HepG2 (cell line): ENCODE measurements around the gene CAPN9. TPM values are rescaled to one million over a fixed set of nuclear protein-coding genes. Genes with fewer than 3 reads are reported as not detected.

Experiments used
- HDAC1 ChIP-seq: sonication (generic); formaldehyde crosslinking; IDR thresholded peaks from 2 replicates; pipeline ENCODE4 v1.5.1; 2020; ENCODE audit warnings: mild to moderate bottlenecking, missing genetic modification reagents
- HOXA5 ChIP-seq: sonication (generic); formaldehyde crosslinking; IDR thresholded peaks from 2 replicates; pipeline ENCODE4 v1.4.0; 2020; ENCODE audit warnings: missing genetic modification reagents
- RARG ChIP-seq: sonication (generic); formaldehyde crosslinking; IDR thresholded peaks from 2 replicates; pipeline ENCODE4 v1.4.0; 2020; ENCODE audit warnings: low read depth, mild to moderate bottlenecking, missing genetic modification reagents
- SMARCC2 ChIP-seq: fragments of 450-650 bp; IDR thresholded peaks from 2 replicates; pipeline ENCODE4 v1.6.1; 2017; ENCODE audit warnings: antibody characterized with exemption, mild to moderate bottlenecking
- YEATS4 ChIP-seq: sonication (generic); formaldehyde crosslinking; IDR thresholded peaks from 2 replicates; pipeline ENCODE4 v1.4.0; 2020; ENCODE audit warnings: missing genetic modification reagents, borderline replicate concordance
- ZNF274 ChIP-seq: sonication (generic); formaldehyde crosslinking; IDR thresholded peaks from 2 replicates; pipeline ENCODE4 v1.5.1; 2020; ENCODE audit warnings: mild to moderate bottlenecking, missing genetic modification reagents
- ZNF367 ChIP-seq: sonication (generic); formaldehyde crosslinking; IDR thresholded peaks from 2 replicates; pipeline ENCODE4 v1.4.0; 2020; ENCODE audit warnings: missing genetic modification reagents, borderline replicate concordance
- ZNF513 ChIP-seq: sonication (generic); formaldehyde crosslinking; conservative IDR thresholded peaks from 2 replicates; pipeline ENCODE4 v1.5.0; 2020; ENCODE audit warnings: missing genetic modification reagents
- ZNF543 ChIP-seq: sonication (generic); formaldehyde crosslinking; IDR thresholded peaks from 2 replicates; pipeline ENCODE4 v1.4.0; 2020; ENCODE audit warnings: mild to moderate bottlenecking, missing genetic modification reagents
- ZNF570 ChIP-seq: sonication (generic); formaldehyde crosslinking; IDR thresholded peaks from 2 replicates; pipeline ENCODE4 v1.4.0; 2020; ENCODE audit warnings: mild to moderate bottlenecking, missing genetic modification reagents, borderline replicate concordance
- ZNF607 ChIP-seq: sonication (generic); formaldehyde crosslinking; IDR thresholded peaks from 2 replicates; pipeline ENCODE4 v1.5.1; 2020; ENCODE audit warnings: missing genetic modification reagents, mild to moderate bottlenecking, borderline replicate concordance
- ZNF746 ChIP-seq: sonication (generic); formaldehyde crosslinking; IDR thresholded peaks from 2 replicates; pipeline ENCODE4 v1.8.0; 2022; ENCODE audit warnings: mild to moderate bottlenecking, missing genetic modification reagents
- ZNF788 ChIP-seq: sonication (generic); formaldehyde crosslinking; IDR thresholded peaks from 2 replicates; pipeline ENCODE4 v1.5.0; 2020; ENCODE audit warnings: mild to moderate bottlenecking, missing genetic modification reagents, borderline replicate concordance
- polyA plus RNA-seq, 8 experiments: library from polyadenylated mRNA; depleted of rRNA in 3 of 8; stranded (reverse) in 7 of 8; unstranded in 1 of 8; fragments of >200 nt; fragmentation: Illumina TruSeq in 4 of 8; extraction: Trizol in 4 of 8; gene quantifications; 2 replicates each; pipeline versions ENCODE4 v1.2.1 to v1.2.3, GENCODE V29; 2011 to 2016; ENCODE audit warnings: low read depth in 4 of 8, missing spikeins in 1 of 8, mixed read lengths in 1 of 8; ENCODE audit not compliant: insufficient read depth in 1 of 8
- total RNA-seq, 5 experiments: library from RNA; depleted of rRNA; stranded (reverse); fragments of >200 nt; fragmentation: Illumina TruSeq; extraction: Trizol; gene quantifications; 2 replicates each; pipeline ENCODE4 v1.2.3, GENCODE V29; 2016; ENCODE audit warnings: low read depth in 1 of 5
- TF ChIP-seq, protein P1 (sequence below): sonication (generic); formaldehyde crosslinking; IDR thresholded peaks from 2 replicates; pipeline ENCODE4 v1.4.0; 2020; ENCODE audit warnings: mild to moderate bottlenecking, missing genetic modification reagents, borderline replicate concordance
- TF ChIP-seq, protein P2 (sequence below): fragments of 450-650 bp; IDR thresholded peaks from 2 replicates; pipeline ENCODE4 v1.6.1; 2016
- TF ChIP-seq, protein P3 (sequence below): sonication (generic); formaldehyde crosslinking; conservative IDR thresholded peaks from 2 replicates; pipeline ENCODE4 v1.8.1; 2023; ENCODE audit warnings: missing genetic modification reagents
- TF ChIP-seq, protein P4 (sequence below): sonication (generic); formaldehyde crosslinking; IDR thresholded peaks from 2 replicates; pipeline ENCODE4 v1.5.0; 2020; ENCODE audit warnings: missing genetic modification reagents

CAPN9 gene
- total and polyA plus RNA-seq, 2 of the 13 experiments (the other 11 are each of a cell fraction or from before 2014, with no cell fraction given): 0.04 to 0.31 TPM

GRCh38 chr1:230702934-230703678, 44.1 kb upstream of the CAPN9 start (continued):
- TF ChIP-seq, protein P1, sequence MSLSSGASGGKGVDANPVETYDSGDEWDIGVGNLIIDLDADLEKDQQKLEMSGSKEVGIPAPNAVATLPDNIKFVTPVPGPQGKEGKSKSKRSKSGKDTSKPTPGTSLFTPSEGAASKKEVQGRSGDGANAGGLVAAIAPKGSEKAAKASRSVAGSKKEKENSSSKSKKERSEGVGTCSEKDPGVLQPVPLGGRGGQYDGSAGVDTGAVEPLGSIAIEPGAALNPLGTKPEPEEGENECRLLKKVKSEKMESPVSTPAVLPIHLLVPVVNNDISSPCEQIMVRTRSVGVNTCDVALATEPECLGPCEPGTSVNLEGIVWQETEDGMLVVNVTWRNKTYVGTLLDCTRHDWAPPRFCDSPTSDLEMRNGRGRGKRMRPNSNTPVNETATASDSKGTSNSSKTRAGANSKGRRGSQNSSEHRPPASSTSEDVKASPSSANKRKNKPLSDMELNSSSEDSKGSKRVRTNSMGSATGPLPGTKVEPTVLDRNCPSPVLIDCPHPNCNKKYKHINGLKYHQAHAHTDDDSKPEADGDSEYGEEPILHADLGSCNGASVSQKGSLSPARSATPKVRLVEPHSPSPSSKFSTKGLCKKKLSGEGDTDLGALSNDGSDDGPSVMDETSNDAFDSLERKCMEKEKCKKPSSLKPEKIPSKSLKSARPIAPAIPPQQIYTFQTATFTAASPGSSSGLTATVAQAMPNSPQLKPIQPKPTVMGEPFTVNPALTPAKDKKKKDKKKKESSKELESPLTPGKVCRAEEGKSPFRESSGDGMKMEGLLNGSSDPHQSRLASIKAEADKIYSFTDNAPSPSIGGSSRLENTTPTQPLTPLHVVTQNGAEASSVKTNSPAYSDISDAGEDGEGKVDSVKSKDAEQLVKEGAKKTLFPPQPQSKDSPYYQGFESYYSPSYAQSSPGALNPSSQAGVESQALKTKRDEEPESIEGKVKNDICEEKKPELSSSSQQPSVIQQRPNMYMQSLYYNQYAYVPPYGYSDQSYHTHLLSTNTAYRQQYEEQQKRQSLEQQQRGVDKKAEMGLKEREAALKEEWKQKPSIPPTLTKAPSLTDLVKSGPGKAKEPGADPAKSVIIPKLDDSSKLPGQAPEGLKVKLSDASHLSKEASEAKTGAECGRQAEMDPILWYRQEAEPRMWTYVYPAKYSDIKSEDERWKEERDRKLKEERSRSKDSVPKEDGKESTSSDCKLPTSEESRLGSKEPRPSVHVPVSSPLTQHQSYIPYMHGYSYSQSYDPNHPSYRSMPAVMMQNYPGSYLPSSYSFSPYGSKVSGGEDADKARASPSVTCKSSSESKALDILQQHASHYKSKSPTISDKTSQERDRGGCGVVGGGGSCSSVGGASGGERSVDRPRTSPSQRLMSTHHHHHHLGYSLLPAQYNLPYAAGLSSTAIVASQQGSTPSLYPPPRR (CRISPR knock-in tag): peak; percentile 98
- TF ChIP-seq ZNF570 (CRISPR knock-in tag) (no peak), ZNF367 (CRISPR knock-in tag) (0 out of 2 replicates have a peak, but pooled peaks have one; percentile 45), ZNF543 (CRISPR knock-in tag) (peak; percentile 78; the same call in 1 of the 2 replicates), SMARCC2 (no peak), YEATS4 (CRISPR knock-in tag) (peak; percentile 89), ZNF788 (CRISPR knock-in tag) (peak; percentile 91; the same call in 1 of the 2 replicates), ZNF607 (CRISPR knock-in tag) (peak; percentile 76; the same call in 1 of the 2 replicates), ZNF513 (CRISPR knock-in tag) (no peak), HDAC1 (CRISPR knock-in tag) (peak; percentile 98), HOXA5 (CRISPR knock-in tag) (peak; percentile 81), ZNF746 (CRISPR knock-in tag) (peak; percentile 87; the same call in 1 of the 2 replicates), ZNF274 (peak; percentile 89), RARG (CRISPR knock-in tag) (no peak)
- TF ChIP-seq, protein P2, sequence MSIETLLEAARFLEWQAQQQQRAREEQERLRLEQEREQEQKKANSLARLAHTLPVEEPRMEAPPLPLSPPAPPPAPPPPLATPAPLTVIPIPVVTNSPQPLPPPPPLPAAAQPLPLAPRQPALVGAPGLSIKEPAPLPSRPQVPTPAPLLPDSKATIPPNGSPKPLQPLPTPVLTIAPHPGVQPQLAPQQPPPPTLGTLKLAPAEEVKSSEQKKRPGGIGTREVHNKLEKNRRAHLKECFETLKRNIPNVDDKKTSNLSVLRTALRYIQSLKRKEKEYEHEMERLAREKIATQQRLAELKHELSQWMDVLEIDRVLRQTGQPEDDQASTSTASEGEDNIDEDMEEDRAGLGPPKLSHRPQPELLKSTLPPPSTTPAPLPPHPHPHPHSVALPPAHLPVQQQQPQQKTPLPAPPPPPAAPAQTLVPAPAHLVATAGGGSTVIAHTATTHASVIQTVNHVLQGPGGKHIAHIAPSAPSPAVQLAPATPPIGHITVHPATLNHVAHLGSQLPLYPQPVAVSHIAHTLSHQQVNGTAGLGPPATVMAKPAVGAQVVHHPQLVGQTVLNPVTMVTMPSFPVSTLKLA: peak; percentile 72
- TF ChIP-seq, protein P3, sequence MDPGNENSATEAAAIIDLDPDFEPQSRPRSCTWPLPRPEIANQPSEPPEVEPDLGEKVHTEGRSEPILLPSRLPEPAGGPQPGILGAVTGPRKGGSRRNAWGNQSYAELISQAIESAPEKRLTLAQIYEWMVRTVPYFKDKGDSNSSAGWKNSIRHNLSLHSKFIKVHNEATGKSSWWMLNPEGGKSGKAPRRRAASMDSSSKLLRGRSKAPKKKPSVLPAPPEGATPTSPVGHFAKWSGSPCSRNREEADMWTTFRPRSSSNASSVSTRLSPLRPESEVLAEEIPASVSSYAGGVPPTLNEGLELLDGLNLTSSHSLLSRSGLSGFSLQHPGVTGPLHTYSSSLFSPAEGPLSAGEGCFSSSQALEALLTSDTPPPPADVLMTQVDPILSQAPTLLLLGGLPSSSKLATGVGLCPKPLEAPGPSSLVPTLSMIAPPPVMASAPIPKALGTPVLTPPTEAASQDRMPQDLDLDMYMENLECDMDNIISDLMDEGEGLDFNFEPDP (CRISPR knock-in tag): no peak
- TF ChIP-seq, protein P4, sequence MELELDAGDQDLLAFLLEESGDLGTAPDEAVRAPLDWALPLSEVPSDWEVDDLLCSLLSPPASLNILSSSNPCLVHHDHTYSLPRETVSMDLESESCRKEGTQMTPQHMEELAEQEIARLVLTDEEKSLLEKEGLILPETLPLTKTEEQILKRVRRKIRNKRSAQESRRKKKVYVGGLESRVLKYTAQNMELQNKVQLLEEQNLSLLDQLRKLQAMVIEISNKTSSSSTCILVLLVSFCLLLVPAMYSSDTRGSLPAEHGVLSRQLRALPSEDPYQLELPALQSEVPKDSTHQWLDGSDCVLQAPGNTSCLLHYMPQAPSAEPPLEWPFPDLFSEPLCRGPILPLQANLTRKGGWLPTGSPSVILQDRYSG: no peak
